ENCODE measurements around the gene FOXF2. TPM values are rescaled to one million over a fixed set of nuclear protein-coding genes. Genes with fewer than 3 reads are reported as not detected.

Gene FOXF2
- total RNA-seq, 2 donors from 2014 or later = 0.55 TPM; not detected in 1

DNA sequence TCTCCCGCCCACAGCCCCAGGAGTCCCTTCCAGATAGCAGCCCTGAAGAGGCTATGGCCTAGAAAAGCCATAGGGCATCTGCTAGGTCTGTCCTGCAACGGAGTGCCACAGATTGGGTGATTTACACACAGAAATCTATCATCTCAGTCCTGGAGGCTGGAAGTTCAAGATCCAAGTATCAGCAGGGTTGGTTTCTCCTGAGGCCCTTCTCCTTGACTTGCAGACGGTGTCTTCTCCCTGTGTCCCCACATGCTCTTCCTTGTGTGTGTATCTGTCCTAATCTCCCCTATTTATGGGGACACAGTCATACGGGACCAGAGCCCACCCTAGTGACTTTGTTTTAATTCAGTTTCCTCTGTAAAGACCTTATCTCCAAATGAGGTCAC, 15.3 kb downstream of the FOXF2 start:
- TF ChIP-seq, protein P1, sequence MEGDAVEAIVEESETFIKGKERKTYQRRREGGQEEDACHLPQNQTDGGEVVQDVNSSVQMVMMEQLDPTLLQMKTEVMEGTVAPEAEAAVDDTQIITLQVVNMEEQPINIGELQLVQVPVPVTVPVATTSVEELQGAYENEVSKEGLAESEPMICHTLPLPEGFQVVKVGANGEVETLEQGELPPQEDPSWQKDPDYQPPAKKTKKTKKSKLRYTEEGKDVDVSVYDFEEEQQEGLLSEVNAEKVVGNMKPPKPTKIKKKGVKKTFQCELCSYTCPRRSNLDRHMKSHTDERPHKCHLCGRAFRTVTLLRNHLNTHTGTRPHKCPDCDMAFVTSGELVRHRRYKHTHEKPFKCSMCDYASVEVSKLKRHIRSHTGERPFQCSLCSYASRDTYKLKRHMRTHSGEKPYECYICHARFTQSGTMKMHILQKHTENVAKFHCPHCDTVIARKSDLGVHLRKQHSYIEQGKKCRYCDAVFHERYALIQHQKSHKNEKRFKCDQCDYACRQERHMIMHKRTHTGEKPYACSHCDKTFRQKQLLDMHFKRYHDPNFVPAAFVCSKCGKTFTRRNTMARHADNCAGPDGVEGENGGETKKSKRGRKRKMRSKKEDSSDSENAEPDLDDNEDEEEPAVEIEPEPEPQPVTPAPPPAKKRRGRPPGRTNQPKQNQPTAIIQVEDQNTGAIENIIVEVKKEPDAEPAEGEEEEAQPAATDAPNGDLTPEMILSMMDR (IDR thresholded peaks at IDR 0.05) = no peak
- no peaks in the 10 kb centered on the region for H3K27me3 ChIP-seq
- DNase-seq (ENCODE audit: low spot score) = no peak

DNA sequence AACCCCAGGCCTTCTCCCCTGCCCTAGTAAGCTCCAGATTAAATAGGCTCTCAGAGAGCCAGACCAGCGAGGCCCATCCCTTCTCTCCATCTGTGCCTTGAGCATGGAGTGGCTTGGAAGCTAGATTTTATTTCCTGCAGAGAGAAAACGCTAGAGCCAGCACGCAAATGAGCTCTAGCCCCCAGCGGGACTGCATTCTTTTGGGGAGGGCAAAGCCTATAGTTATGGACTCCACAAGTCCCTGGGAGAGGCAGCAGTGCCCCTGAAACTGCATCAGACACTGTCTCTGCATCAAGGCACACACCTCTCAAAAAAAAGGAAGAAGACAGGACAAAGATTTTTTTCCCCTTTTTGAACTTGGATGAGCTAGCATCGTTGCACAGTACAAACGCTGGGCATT, 15.8 kb downstream of the FOXF2 start:
- DNase-seq (ENCODE audit: low spot score) = no peak
- H3K4me1 ChIP-seq = no peaks in the 10 kb centered on the region
- no peak overlapping the region for H3K27ac ChIP-seq
- no peaks in the 10 kb centered on the region for H3K27me3 ChIP-seq
- no peak overlapping the region for H3K4me3 ChIP-seq
- TF ChIP-seq, protein P1 (IDR thresholded peaks at IDR 0.05) = no peak
- H3K9me3 ChIP-seq = peaks cover 0 to 6% of the 10 kb centered on the region in 2 donors
- H3K36me3 ChIP-seq = no peaks in the 10 kb centered on the region

More for the DNA sequence above, 15.3 kb downstream of the FOXF2 start:
- no peak overlapping the region for H3K27ac ChIP-seq
- peaks cover 0 to 6% of the 10 kb centered on the region in 2 donors for H3K9me3 ChIP-seq
- no peaks in the 10 kb centered on the region for H3K36me3 ChIP-seq
- no peaks in the 10 kb centered on the region for H3K4me1 ChIP-seq
- no peak overlapping the region for H3K4me3 ChIP-seq

DNA sequence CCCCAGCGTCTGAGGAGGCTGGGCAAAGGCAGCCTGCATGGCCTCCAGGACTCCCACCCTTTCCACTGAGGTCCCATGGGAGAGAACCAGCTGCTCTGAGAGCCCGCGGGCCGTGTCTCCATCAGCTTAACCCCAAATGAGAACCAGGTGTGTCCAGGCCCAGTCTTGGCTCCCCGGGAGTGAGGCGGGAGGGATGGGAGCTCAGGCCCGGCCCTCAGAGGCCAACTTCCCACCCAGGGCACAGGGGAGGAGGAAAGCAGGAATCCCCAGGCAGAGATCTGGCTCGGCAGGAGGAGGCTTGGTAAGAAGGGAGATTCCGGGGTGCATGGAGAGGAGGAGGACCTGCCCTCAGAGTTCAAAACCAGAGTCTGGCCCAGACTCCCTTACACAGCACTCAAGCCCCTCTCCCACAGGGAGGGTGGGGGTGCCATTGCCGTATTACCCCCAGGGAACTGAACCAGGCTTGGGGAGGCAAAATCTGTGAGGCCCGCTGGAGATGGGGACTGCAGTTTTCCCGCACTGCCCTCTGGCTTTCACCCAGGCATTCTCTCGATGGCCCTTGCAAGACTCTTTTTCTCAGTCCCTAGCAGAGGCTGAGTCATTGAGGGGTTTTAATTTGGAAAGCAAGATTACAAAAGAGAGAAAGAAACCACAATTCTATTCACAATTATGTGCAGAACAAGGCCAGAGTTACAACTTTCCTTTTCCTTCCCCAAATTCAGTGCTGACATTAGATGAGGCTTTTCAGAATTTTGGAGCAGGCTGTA, 17.1 kb downstream of the FOXF2 start:
- H3K27ac ChIP-seq = no peak overlapping the region
- H3K4me3 ChIP-seq = no peak overlapping the region
- TF ChIP-seq, protein P1 (IDR thresholded peaks at IDR 0.05) = no peak
- H3K36me3 ChIP-seq = no peaks in the 10 kb centered on the region
- DNase-seq (ENCODE audit: low spot score) = no peak
- H3K27me3 ChIP-seq = no peaks in the 10 kb centered on the region
- H3K9me3 ChIP-seq = peaks cover 0 to 6% of the 10 kb centered on the region in 2 donors
- H3K4me1 ChIP-seq = no peaks in the 10 kb centered on the region

DNA sequence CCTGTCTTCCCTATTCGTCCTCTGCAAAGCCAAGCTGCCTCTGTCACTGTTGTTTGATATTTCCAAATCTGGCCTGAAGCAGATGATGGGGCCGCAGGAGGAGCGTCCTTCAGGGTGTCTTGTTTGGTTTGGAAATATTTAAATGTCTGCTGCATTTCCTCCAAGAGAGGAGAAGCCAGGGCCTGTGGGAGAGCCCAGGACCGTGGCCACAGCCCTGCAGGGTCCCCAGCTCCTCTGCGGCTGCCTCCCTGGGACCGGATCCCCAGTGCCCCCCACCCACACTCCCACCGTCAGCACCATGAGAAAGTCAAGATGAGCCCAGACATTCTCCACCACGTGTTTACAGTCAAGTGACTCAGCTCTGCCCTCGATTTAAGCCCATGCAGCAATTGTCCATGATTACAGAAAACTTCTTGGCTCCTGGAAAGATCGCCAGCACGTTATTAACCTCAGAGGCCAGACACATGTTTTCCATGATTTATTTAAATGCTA, 18.2 kb downstream of the FOXF2 start:
- no peaks in the 10 kb centered on the region for H3K36me3 ChIP-seq
- DNase-seq (ENCODE audit: low spot score) = no peak
- H3K9me3 ChIP-seq = peaks cover 0 to 6% of the 10 kb centered on the region in 2 donors
- no peaks in the 10 kb centered on the region for H3K27me3 ChIP-seq
- H3K27ac ChIP-seq = no peak overlapping the region
- TF ChIP-seq, protein P1 (IDR thresholded peaks at IDR 0.05) = no peak
- H3K4me1 ChIP-seq = no peaks in the 10 kb centered on the region
- no peak overlapping the region for H3K4me3 ChIP-seq

DNA sequence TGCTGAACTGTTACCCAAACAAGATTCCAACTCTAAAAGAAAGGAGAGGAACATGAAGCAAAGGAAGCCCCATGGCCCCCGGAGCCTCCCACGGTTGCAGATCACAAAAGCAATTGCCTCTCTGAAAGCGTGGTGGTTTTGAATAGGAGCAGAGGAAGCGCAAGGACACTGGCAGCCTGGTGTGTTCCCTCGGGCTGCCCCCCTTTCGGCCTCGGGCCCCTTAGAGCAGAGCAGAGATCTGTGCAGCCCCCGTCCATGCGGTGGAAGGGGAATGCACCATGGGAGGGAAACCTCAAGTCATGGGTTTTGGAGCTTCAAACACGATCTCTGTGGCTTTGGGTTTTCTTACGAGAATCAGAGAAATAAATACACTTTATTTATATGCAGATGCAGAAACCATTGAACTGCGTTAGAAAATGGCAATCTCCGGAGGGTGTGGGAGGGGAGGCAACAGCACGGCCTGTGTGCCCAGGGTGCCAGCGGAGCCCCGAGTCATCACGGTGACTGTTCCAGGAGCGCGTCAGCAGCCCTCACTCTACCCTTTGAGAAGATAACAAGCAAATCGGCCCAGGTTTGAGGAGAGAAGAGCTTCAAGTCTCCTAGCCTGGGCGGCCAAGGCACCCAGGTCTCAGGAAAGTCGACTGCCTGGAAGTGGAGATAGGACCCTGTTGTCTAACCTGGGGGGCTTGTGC, 20.5 kb downstream of the FOXF2 start:
- no peak for DNase-seq (ENCODE audit: low spot score)
- TF ChIP-seq, protein P1 (IDR thresholded peaks at IDR 0.05) = no peak
- Histone ChIP-seq H3K27ac (no peak overlapping the region), H3K9me3 (no peaks in the 10 kb centered on the region), H3K4me3 (no peak overlapping the region), H3K4me1 (no peaks in the 10 kb centered on the region), H3K27me3 (no peaks in the 10 kb centered on the region), H3K36me3 (no peaks in the 10 kb centered on the region)
